Body of pancreas (tissue), 4 donors: ENCODE measurements around the gene ZNF614.

ENCODE experiments used
- CTCF ChIP-seq, 7 experiments: fragments of 450-650 bp in 4 of 7; fragments of 200-600 bp in 3 of 7; sonication (generic) in 3 of 7; IDR thresholded peaks; one replicate each; pipeline ENCODE4 v1.5.1; 2016 to 2019; ENCODE audit warnings: antibody characterized with exemption in 7 of 7
- POLR2A ChIP-seq, 3 donors: fragments of 450-650 bp; IDR thresholded peaks; one replicate each; pipeline ENCODE4 v1.6.1; 2016; ENCODE audit warnings: antibody characterized with exemption in 3 of 3, mild to moderate bottlenecking in 2 of 3

GRCh38 chr19:51980116-51980736, 48.0 kb downstream of the ZNF614 start:
- TF ChIP-seq CTCF (IDR thresholded peaks at IDR 0.05) (no peak), POLR2A (IDR thresholded peaks at IDR 0.05) (no peak)
